ENCODE data around the gene MAN2A1. TPM values are rescaled to one million over a fixed set of nuclear protein-coding genes. Genes with fewer than 3 reads are reported as not detected.

MAN2A1 gene
- total RNA-seq, 1 donor from 2014 or later = 59.9 TPM

GRCh38 chr5:109704282-109704952 is 14.7 kb downstream of the MAN2A1 start:
- ATAC-seq (peak; percentile 9), DNase-seq (ENCODE audit: low spot score) (no peak)

GRCh38 chr5:109705596-109705995 is 15.9 kb downstream of the MAN2A1 start:
- ATAC-seq = no peak
- DNase-seq (ENCODE audit: low spot score) = no peak

GRCh38 chr5:109706095-109706494 is 16.4 kb downstream of the MAN2A1 start:
- ATAC-seq (no peak), DNase-seq (ENCODE audit: low spot score) (no peak)

GRCh38 chr5:109707531-109707930 is 17.8 kb downstream of the MAN2A1 start:
- no peak for DNase-seq (ENCODE audit: low spot score)
- peak; percentile 70 for ATAC-seq

GRCh38 chr5:109708813-109709212 is 19.1 kb downstream of the MAN2A1 start:
- ATAC-seq = peak; percentile 38

GRCh38 chr5:109709225-109709624 is 19.5 kb downstream of the MAN2A1 start:
- peak; percentile 81 for ATAC-seq

More at GRCh38 chr5:109708813-109709212, 19.1 kb downstream of the MAN2A1 start:
- no peak for DNase-seq (ENCODE audit: low spot score)

GRCh38 chr5:109711673-109712072 is 21.9 kb downstream of the MAN2A1 start:
- DNase-seq (ENCODE audit: low spot score) (no peak), ATAC-seq (no peak)

More at GRCh38 chr5:109709225-109709624, 19.5 kb downstream of the MAN2A1 start:
- DNase-seq (ENCODE audit: low spot score) = no peak

- DNase-seq (ENCODE audit: low spot score) (no peak), ATAC-seq (no peak)
Measured at GRCh38 chr5:109713453-109713852, 23.7 kb downstream of the MAN2A1 start.

- peak; percentile 97 for ATAC-seq
- DNase-seq (ENCODE audit: low spot score) = no peak
Measured at GRCh38 chr5:109714592-109714991, 24.9 kb downstream of the MAN2A1 start.

- DNase-seq (ENCODE audit: low spot score) = no peak
- no peak for ATAC-seq
Measured at GRCh38 chr5:109718216-109718615, 28.5 kb downstream of the MAN2A1 start.

GRCh38 chr5:109718632-109719031 is 28.9 kb downstream of the MAN2A1 start:
- no peak for DNase-seq (ENCODE audit: low spot score)
- no peak for ATAC-seq

GRCh38 chr5:109719978-109720377 is 30.3 kb downstream of the MAN2A1 start:
- no peak for DNase-seq (ENCODE audit: low spot score)
- ATAC-seq = no peak

- ATAC-seq = no peak
- no peak for DNase-seq (ENCODE audit: low spot score)
Measured at GRCh38 chr5:109721741-109722140, 32.0 kb downstream of the MAN2A1 start.

GRCh38 chr5:109723606-109724005 is 33.9 kb downstream of the MAN2A1 start:
- no peak for ATAC-seq

GRCh38 chr5:109725135-109725534 is 35.4 kb downstream of the MAN2A1 start:
- ATAC-seq (peak; percentile 67), DNase-seq (ENCODE audit: low spot score) (no peak)

More at GRCh38 chr5:109723606-109724005, 33.9 kb downstream of the MAN2A1 start:
- no peak for DNase-seq (ENCODE audit: low spot score)

- DNase-seq (ENCODE audit: low spot score) (no peak), ATAC-seq (peak; percentile 55)
Measured at GRCh38 chr5:109739741-109740728, 50.3 kb downstream of the MAN2A1 start.

- ATAC-seq (no peak), DNase-seq (ENCODE audit: low spot score) (no peak)
Measured at GRCh38 chr5:109740966-109741365, 51.2 kb downstream of the MAN2A1 start.

- ATAC-seq (no peak), DNase-seq (ENCODE audit: low spot score) (no peak)
Measured at GRCh38 chr5:109741390-109741789, 51.7 kb downstream of the MAN2A1 start.

- ATAC-seq (peak; percentile 51), DNase-seq (ENCODE audit: low spot score) (no peak)
Measured at GRCh38 chr5:109743041-109743531, 53.4 kb downstream of the MAN2A1 start.

- no peak for DNase-seq (ENCODE audit: low spot score)
- ATAC-seq = peak; percentile 45
Measured at GRCh38 chr5:109743770-109744212, 54.1 kb downstream of the MAN2A1 start.

GRCh38 chr5:109744261-109744660 is 54.5 kb downstream of the MAN2A1 start:
- no peak for ATAC-seq
- no peak for DNase-seq (ENCODE audit: low spot score)
